ENCODE measurements around the gene ZC3H14.

The ZC3H14 gene

DNA sequence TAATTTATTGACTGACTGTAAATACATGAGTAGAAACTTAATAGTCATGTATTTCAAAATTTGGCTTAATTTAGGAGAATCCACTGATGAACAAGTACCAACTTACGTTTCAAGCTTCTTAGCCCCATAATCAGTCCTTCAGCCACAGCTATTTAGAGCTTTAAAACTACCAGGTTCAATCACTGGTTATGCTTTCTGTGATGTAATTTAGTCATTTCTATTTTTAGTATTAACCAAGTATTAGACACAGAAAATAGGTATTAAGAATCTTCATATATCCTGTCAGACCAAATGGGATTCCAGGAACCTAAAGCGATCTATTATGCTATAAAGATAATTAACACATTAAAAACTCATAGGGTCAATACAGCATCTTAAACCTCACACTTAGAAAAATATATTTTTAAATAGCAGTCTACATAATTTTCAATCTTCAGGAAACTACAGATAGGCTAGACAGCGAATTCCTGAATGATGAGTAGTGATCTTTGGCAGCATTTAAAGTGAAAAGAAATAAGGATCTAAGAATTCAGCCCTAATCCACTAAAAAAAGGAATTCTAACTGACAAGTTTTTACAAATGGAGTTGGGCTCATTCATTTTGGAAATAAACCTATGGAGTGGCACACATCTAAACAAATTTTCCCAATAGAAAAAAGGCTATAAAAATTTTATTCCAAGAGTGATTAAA is 51.5 kb downstream of the ZC3H14 start:
- Histone ChIP-seq H3K27me3 (replicated peaks; ENCODE audit: insufficient read depth, low read length) (no peaks in the 10 kb centered on the region), H3K36me3 (replicated peaks; ENCODE audit: insufficient read depth, low read length) (no peaks in the 10 kb centered on the region)

GRCh38 chr14:88616697-88617096 is 53.9 kb downstream of the ZC3H14 start:
- H3K4me2 ChIP-seq (ENCODE audit: low read depth, low read length): no peak overlapping the region
- H3K4me3 ChIP-seq (ENCODE audit: low read length): no peak overlapping the region
- no peaks in the 10 kb centered on the region for H3K79me2 ChIP-seq (ENCODE audit: low read length)
- H3K27me3 ChIP-seq (replicated peaks; ENCODE audit: insufficient read depth, low read length): no peaks in the 10 kb centered on the region
- H3K9ac ChIP-seq (ENCODE audit: low read length): no peak overlapping the region
- TF ChIP-seq EZH2phosphoT487 (IDR thresholded peaks at IDR 0.05; ENCODE audit: low read length) (no peak), CTCF (IDR thresholded peaks at IDR 0.05; ENCODE audit: low read length) (no peak), EZH2 (optimal IDR thresholded peaks at IDR 0.05; ENCODE audit: low read depth, low read length) (no peak)
- no peaks in the 10 kb centered on the region for H3F3A ChIP-seq (ENCODE audit: insufficient read depth, low read length)
- no peaks in the 10 kb centered on the region for H3K36me3 ChIP-seq (replicated peaks; ENCODE audit: insufficient read depth, low read length)
- no peaks in the 10 kb centered on the region for H3K9me3 ChIP-seq (replicated peaks; ENCODE audit: insufficient read depth, low read length)
- H2AFZ ChIP-seq (ENCODE audit: low read length): no peak overlapping the region
- no peak overlapping the region for H3K27ac ChIP-seq (ENCODE audit: low read length)
- H4K20me1 ChIP-seq (ENCODE audit: insufficient read depth, low read length): no peaks in the 10 kb centered on the region
- DNase-seq: no peak
- no peaks in the 10 kb centered on the region for H3K4me1 ChIP-seq (ENCODE audit: low read length)
- no peaks in the 10 kb centered on the region for H3K9me2 ChIP-seq (replicated peaks; ENCODE audit: insufficient read depth, low read length)

More for the DNA sequence above, 51.5 kb downstream of the ZC3H14 start:
- Histone ChIP-seq H3K79me2 (ENCODE audit: low read length) (no peaks in the 10 kb centered on the region), H2AFZ (ENCODE audit: low read length) (no peak overlapping the region), H3K4me3 (ENCODE audit: low read length) (no peak overlapping the region), H4K20me1 (ENCODE audit: insufficient read depth, low read length) (no peaks in the 10 kb centered on the region), H3K9ac (ENCODE audit: low read length) (no peak overlapping the region), H3K9me2 (replicated peaks; ENCODE audit: insufficient read depth, low read length) (no peaks in the 10 kb centered on the region), H3K27ac (ENCODE audit: low read length) (no peak overlapping the region), H3F3A (ENCODE audit: insufficient read depth, low read length) (no peaks in the 10 kb centered on the region), H3K4me2 (ENCODE audit: low read depth, low read length) (no peak overlapping the region), H3K9me3 (replicated peaks; ENCODE audit: insufficient read depth, low read length) (no peaks in the 10 kb centered on the region), H3K4me1 (ENCODE audit: low read length) (no peaks in the 10 kb centered on the region)
- TF ChIP-seq CTCF (IDR thresholded peaks at IDR 0.05; ENCODE audit: low read length): no peak
- TF ChIP-seq EZH2phosphoT487 (IDR thresholded peaks at IDR 0.05; ENCODE audit: low read length): no peak
- TF ChIP-seq EZH2 (optimal IDR thresholded peaks at IDR 0.05; ENCODE audit: low read depth, low read length): no peak
- DNase-seq: no peak

DNA sequence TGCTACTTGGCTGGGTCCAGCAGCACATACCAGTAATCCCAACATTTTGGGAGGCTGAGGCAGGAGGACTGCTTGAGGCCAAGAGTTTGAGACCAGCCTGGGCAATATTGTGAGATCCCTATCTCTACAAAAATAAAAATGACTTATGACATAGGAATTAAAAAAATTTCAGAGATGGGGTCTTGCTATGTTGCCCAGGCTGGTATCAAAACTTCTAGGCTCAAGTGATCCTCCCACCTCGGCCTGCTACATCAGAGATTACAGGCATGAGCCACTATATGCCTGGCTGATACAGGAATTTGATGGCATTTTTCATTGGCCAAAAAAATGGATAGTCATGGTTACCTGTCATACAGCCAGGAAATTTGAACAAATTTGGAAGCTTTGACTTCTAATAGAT is 54.6 kb downstream of the ZC3H14 start:
- DNase-seq: no peak
- no peaks in the 10 kb centered on the region for H3K79me2 ChIP-seq (ENCODE audit: low read length)
- H3F3A ChIP-seq (ENCODE audit: insufficient read depth, low read length): no peaks in the 10 kb centered on the region
- H3K9ac ChIP-seq (ENCODE audit: low read length): no peak overlapping the region
- H3K36me3 ChIP-seq (replicated peaks; ENCODE audit: insufficient read depth, low read length): no peaks in the 10 kb centered on the region
- H2AFZ ChIP-seq (ENCODE audit: low read length): no peak overlapping the region
- H3K4me3 ChIP-seq (ENCODE audit: low read length): no peak overlapping the region
- H3K9me2 ChIP-seq (replicated peaks; ENCODE audit: insufficient read depth, low read length): no peaks in the 10 kb centered on the region
- H3K4me1 ChIP-seq (ENCODE audit: low read length): no peaks in the 10 kb centered on the region
- no peaks in the 10 kb centered on the region for H4K20me1 ChIP-seq (ENCODE audit: insufficient read depth, low read length)
- no peak overlapping the region for H3K4me2 ChIP-seq (ENCODE audit: low read depth, low read length)
- H3K9me3 ChIP-seq (replicated peaks; ENCODE audit: insufficient read depth, low read length): no peaks in the 10 kb centered on the region
- no peak overlapping the region for H3K27ac ChIP-seq (ENCODE audit: low read length)
- H3K27me3 ChIP-seq (replicated peaks; ENCODE audit: insufficient read depth, low read length): no peaks in the 10 kb centered on the region
- TF ChIP-seq EZH2 (optimal IDR thresholded peaks at IDR 0.05; ENCODE audit: low read depth, low read length): no peak
- TF ChIP-seq CTCF (IDR thresholded peaks at IDR 0.05; ENCODE audit: low read length): no peak
